BLaER1 (cell line): ENCODE results near the gene CPZ.

ENCODE experiments used
- H3K27ac ChIP-seq: shearing (Covaris generic); formaldehyde crosslinking; 2 replicates; pipeline ENCODE4 v1.8.1; 2022
- H3K27me3 ChIP-seq: shearing (Covaris generic); formaldehyde crosslinking; 2 replicates; pipeline ENCODE4 v1.8.1; 2022
- H3K36me3 ChIP-seq: shearing (Covaris generic); formaldehyde crosslinking; 2 replicates; pipeline ENCODE4 v1.8.1; 2022
- H3K4me1 ChIP-seq: shearing (Covaris generic); formaldehyde crosslinking; 2 replicates; pipeline ENCODE4 v1.8.1; 2022
- H3K4me2 ChIP-seq: shearing (Covaris generic); formaldehyde crosslinking; 2 replicates; pipeline ENCODE4 v1.8.1; 2022
- H3K4me3 ChIP-seq: shearing (Covaris generic); formaldehyde crosslinking; 2 replicates; pipeline ENCODE4 v1.8.1; 2022
- H3K9ac ChIP-seq: shearing (Covaris generic); formaldehyde crosslinking; 2 replicates; pipeline ENCODE4 v1.8.1; 2022
- H3K9me3 ChIP-seq: shearing (Covaris generic); formaldehyde crosslinking; 2 replicates; pipeline ENCODE4 v1.8.1; 2022
- H4K20me1 ChIP-seq: shearing (Covaris generic); formaldehyde crosslinking; 2 replicates; pipeline ENCODE4 v1.8.1; 2022
- Cebpa-rat ChIP-seq: shearing (Covaris generic); IDR thresholded peaks from 2 replicates; pipeline ENCODE4 v1.8.1; 2022

CPZ gene

GRCh38 chr4:8643986-8644385 lies 51.4 kb downstream of the CPZ start:
- no peak overlapping the region for H3K4me2 ChIP-seq
- H3K9me3 ChIP-seq, result no peaks in the 10 kb centered on the region
- peaks cover 39% of the 10 kb centered on the region for H3K4me1 ChIP-seq
- H3K9ac ChIP-seq, result no peak overlapping the region
- H3K4me3 ChIP-seq, result no peak overlapping the region
- TF ChIP-seq Cebpa-rat, result no peak
- no peaks in the 10 kb centered on the region for H4K20me1 ChIP-seq
- no peak overlapping the region for H3K27ac ChIP-seq
- H3K36me3 ChIP-seq, result no peaks in the 10 kb centered on the region
- no peaks in the 10 kb centered on the region for H3K27me3 ChIP-seq

GRCh38 chr4:8644461-8644891 lies 51.9 kb downstream of the CPZ start:
- Histone ChIP-seq H3K4me3 (no peak overlapping the region), H3K27me3 (no peaks in the 10 kb centered on the region), H3K9ac (no peak overlapping the region), H3K4me2 (no peak overlapping the region), H3K36me3 (no peaks in the 10 kb centered on the region), H4K20me1 (no peaks in the 10 kb centered on the region), H3K27ac (no peak overlapping the region), H3K9me3 (no peaks in the 10 kb centered on the region), H3K4me1 (peaks cover 34% of the 10 kb centered on the region)
- no peak for TF ChIP-seq Cebpa-rat

- TF ChIP-seq Cebpa-rat, result no peak
- H3K27me3 ChIP-seq, result no peaks in the 10 kb centered on the region
- H3K36me3 ChIP-seq, result no peaks in the 10 kb centered on the region
- H3K9me3 ChIP-seq, result no peaks in the 10 kb centered on the region
- H3K4me3 ChIP-seq, result no peak overlapping the region
- no peak overlapping the region for H3K27ac ChIP-seq
- H4K20me1 ChIP-seq, result no peaks in the 10 kb centered on the region
- H3K9ac ChIP-seq, result no peak overlapping the region
- no peak overlapping the region for H3K4me2 ChIP-seq
- peaks cover 28% of the 10 kb centered on the region for H3K4me1 ChIP-seq
These were observed 52.6 kb downstream of the CPZ start for GRCh38 chr4:8644966-8645752.

- H3K36me3 ChIP-seq, result no peaks in the 10 kb centered on the region
- H3K4me1 ChIP-seq, result peaks cover 22% of the 10 kb centered on the region
- H3K27ac ChIP-seq, result no peak overlapping the region
- H3K9me3 ChIP-seq, result no peaks in the 10 kb centered on the region
- no peak for TF ChIP-seq Cebpa-rat
- H3K4me3 ChIP-seq, result no peak overlapping the region
- no peak overlapping the region for H3K4me2 ChIP-seq
- no peaks in the 10 kb centered on the region for H3K27me3 ChIP-seq
- no peak overlapping the region for H3K9ac ChIP-seq
- H4K20me1 ChIP-seq, result no peaks in the 10 kb centered on the region
These were observed 53.2 kb downstream of the CPZ start for GRCh38 chr4:8645753-8646124.

GRCh38 chr4:8646296-8647093 lies 53.9 kb downstream of the CPZ start:
- no peak for TF ChIP-seq Cebpa-rat
- no peaks in the 10 kb centered on the region for H4K20me1 ChIP-seq
- no peaks in the 10 kb centered on the region for H3K27me3 ChIP-seq
- H3K9me3 ChIP-seq, result no peaks in the 10 kb centered on the region
- no peak overlapping the region for H3K4me2 ChIP-seq
- H3K27ac ChIP-seq, result no peak overlapping the region
- H3K4me1 ChIP-seq, result peaks cover 20% of the 10 kb centered on the region
- H3K9ac ChIP-seq, result no peak overlapping the region
- no peaks in the 10 kb centered on the region for H3K36me3 ChIP-seq
- H3K4me3 ChIP-seq, result no peak overlapping the region

- Histone ChIP-seq H3K9ac (no peak overlapping the region), H3K9me3 (no peaks in the 10 kb centered on the region), H4K20me1 (no peaks in the 10 kb centered on the region), H3K4me2 (no peak overlapping the region), H3K27me3 (no peaks in the 10 kb centered on the region), H3K4me3 (no peak overlapping the region), H3K36me3 (no peaks in the 10 kb centered on the region), H3K4me1 (peaks cover 19% of the 10 kb centered on the region), H3K27ac (no peak overlapping the region)
- no peak for TF ChIP-seq Cebpa-rat
These were observed 54.6 kb downstream of the CPZ start for GRCh38 chr4:8647094-8647570.

- Histone ChIP-seq H3K4me1 (peaks cover 15% of the 10 kb centered on the region), H3K4me3 (no peak overlapping the region), H3K36me3 (no peaks in the 10 kb centered on the region), H3K4me2 (no peak overlapping the region), H3K9ac (no peak overlapping the region), H3K27me3 (no peaks in the 10 kb centered on the region), H4K20me1 (no peaks in the 10 kb centered on the region), H3K27ac (no peak overlapping the region), H3K9me3 (no peaks in the 10 kb centered on the region)
- TF ChIP-seq Cebpa-rat, result no peak
These were observed 55.1 kb downstream of the CPZ start for GRCh38 chr4:8647626-8648025.

- Histone ChIP-seq H3K4me2 (no peak overlapping the region), H3K4me1 (peaks cover 9% of the 10 kb centered on the region), H3K27me3 (no peaks in the 10 kb centered on the region), H3K27ac (no peak overlapping the region), H3K4me3 (no peak overlapping the region), H3K9me3 (no peaks in the 10 kb centered on the region), H3K9ac (no peak overlapping the region), H3K36me3 (no peaks in the 10 kb centered on the region), H4K20me1 (no peaks in the 10 kb centered on the region)
- TF ChIP-seq Cebpa-rat, result no peak
These were observed 55.7 kb downstream of the CPZ start for GRCh38 chr4:8648296-8648695.

- no peak overlapping the region for H3K9ac ChIP-seq
- H3K4me3 ChIP-seq, result no peak overlapping the region
- H3K4me1 ChIP-seq, result peaks cover 5% of the 10 kb centered on the region; the same call in 1 of the 2 replicates
- H3K27ac ChIP-seq, result no peak overlapping the region
- H3K36me3 ChIP-seq, result no peaks in the 10 kb centered on the region
- no peaks in the 10 kb centered on the region for H3K27me3 ChIP-seq
- H4K20me1 ChIP-seq, result no peaks in the 10 kb centered on the region
- H3K4me2 ChIP-seq, result no peak overlapping the region
- H3K9me3 ChIP-seq, result peaks cover 2% of the 10 kb centered on the region
- TF ChIP-seq Cebpa-rat, result no peak
These were observed 56.5 kb downstream of the CPZ start for GRCh38 chr4:8648816-8649630.
